NCI-H82 treated with DMSO at 0.1 percent for 48 hours (cell line): ENCODE results near the gene OR56A1.

Experiments
- DNase-seq: peaks from one replicate; lab custom pipeline; 2025; ENCODE audit not compliant: unreplicated experiment; lab: John Stamatoyannopoulos, UW

Gene OR56A1

DNA sequence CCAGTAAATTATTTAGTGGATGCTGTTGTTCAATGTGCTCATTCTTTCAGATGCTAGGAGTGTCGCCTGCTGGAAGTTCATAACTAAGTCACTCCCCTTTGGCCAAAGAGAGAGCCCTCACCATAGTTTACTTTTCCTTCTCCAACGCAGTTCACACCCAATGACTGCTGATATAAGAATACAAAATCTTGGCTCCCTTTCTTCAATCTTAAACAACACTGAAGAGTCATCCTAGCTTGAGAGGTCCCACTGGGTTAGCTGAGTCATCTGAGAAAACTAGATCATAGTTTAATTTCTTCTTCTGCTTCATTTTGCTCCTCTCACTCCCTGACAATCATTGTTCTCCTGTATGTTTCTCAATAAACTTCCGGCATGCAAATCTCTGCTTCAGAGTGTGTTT, 38.4 kb downstream of the OR56A1 start:
- no peak for DNase-seq

GRCh38 chr11:5989203-5989602, 41.4 kb downstream of the OR56A1 start:
- DNase-seq, result no peak

GRCh38 chr11:5986885-5987284, 43.7 kb downstream of the OR56A1 start, which contains the start of gene OR52L1:
TSS of gene OR52L1 (minus strand) at chr11:5986985. CDS start at chr11:5986930, 55 bp downstream.
- DNase-seq, result no peak

DNA sequence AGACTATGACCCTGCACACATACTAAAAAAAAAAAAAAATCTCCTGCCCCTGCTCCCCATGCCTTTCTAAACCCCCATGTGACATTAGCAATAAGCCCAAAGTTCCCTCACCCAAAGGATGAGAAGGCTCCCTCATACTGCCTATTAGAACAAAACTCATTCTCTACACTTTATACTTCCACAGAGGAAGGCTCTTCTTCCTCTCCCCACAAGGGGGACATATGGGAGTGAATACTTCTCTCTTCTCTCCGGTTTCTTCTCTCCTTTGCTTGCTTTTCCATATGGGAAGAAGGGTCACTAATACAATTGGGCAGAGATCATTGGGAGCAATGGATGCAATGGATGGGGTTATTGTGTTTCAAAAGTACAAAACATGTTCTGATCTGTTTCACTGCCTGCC, 47.1 kb downstream of the OR56A1 start:
- DNase-seq, result no peak

- DNase-seq, result no peak
Measured at GRCh38 chr11:5973530-5973929, 57.0 kb downstream of the OR56A1 start.
